ENCODE data around the gene SKI. TPM values are rescaled to one million over a fixed set of nuclear protein-coding genes. Genes with fewer than 3 reads are reported as not detected.

Gene SKI
- total and polyA plus RNA-seq, 2 of the 4 experiments (the other 2 are of a cell fraction): 2.3 to 20.1 TPM

- Histone ChIP-seq H3K9me3 (ENCODE audit: control insufficient read depth, insufficient read depth, low read length) (no peaks in the 10 kb centered on the region), H3K9me1 (ENCODE audit: insufficient read depth, low read length) (peaks cover 34% of the 10 kb centered on the region), H3K14ac (replicated peaks; ENCODE audit: low read depth, low read length) (peak overlapping the region; percentile 53), H3K27ac (ENCODE audit: insufficient read depth, low read length) (peak overlapping the region; percentile 95), H4K91ac (ENCODE audit: insufficient read depth, low read depth, low read length) (peak overlapping the region; percentile 84), H4K8ac (ENCODE audit: low read depth in 2 of 2, low read length in 2 of 2) (peak overlapping the region in 1 of 2 experiments; percentile 69; a peak in 2 of 4 replicates), H3K27me3 (ENCODE audit: control insufficient read depth, insufficient read depth, low read length) (no peaks in the 10 kb centered on the region), H3K18ac (ENCODE audit: low read depth, low read length) (peak overlapping the region; percentile 21; the same call in 1 of the 2 replicates), H2BK15ac (ENCODE audit: low read depth, low read length) (no peak overlapping the region), H3K23ac (ENCODE audit: low read depth, low read length) (peak overlapping the region; percentile 76), H3K4ac (ENCODE audit: low read depth, low read length) (peak overlapping the region; percentile 72), H3K56ac (ENCODE audit: extremely low read depth, insufficient read depth, low read length) (no peak overlapping the region), H2BK120ac (ENCODE audit: low read depth, low read length) (peak overlapping the region; percentile 76; the same call in 1 of the 2 replicates), H4K5ac (ENCODE audit: low read depth, low read length) (peak overlapping the region; percentile 26; the same call in 1 of the 2 replicates), H3K79me1 (ENCODE audit: low read depth in 1 of 2, low read length in 2 of 2) (peaks cover 13 to 67% of the 10 kb centered on the region in 2 experiments), H2AK5ac (ENCODE audit: low read depth, low read length) (peak overlapping the region; percentile 95), H3K4me1 (ENCODE audit: control insufficient read depth, insufficient read depth, low read length) (peaks cover 58% of the 10 kb centered on the region), H2BK5ac (ENCODE audit: low read depth, low read length, poor library complexity, severe bottlenecking) (peak overlapping the region; percentile 22), H2BK20ac (ENCODE audit: low read depth, low read length) (no peak overlapping the region), H3K4me3 (ENCODE audit: insufficient read depth, low read depth, low read length) (no peak overlapping the region), H4K20me1 (ENCODE audit: insufficient read depth, low read length) (peaks cover 58% of the 10 kb centered on the region), H2AK9ac (replicated peaks; ENCODE audit: low read depth, low read length, poor library complexity) (peak overlapping the region; percentile 97), H2AFZ (replicated peaks; ENCODE audit: low read length, poor library complexity) (peak overlapping the region; percentile 63), H3K36me3 (ENCODE audit: control insufficient read depth, insufficient read depth, low read length) (peaks cover 6% of the 10 kb centered on the region), H3K9ac (ENCODE audit: low read depth, low read length) (peak overlapping the region; percentile 30; the same call in 1 of the 2 replicates), H3K4me2 (ENCODE audit: low read depth, low read length) (no peak overlapping the region)
- ChIA-PET CTCF (no interaction called here), POLR2A (ENCODE audit: unreplicated experiment) (interaction anchor here (1.2 kb wide), 1 partner anchor 12 kb away, joined by 3 read pairs; no protein-coding TSS in a partner anchor)
- no peak for ATAC-seq (ENCODE audit: low read depth)
- in situ Hi-C loops (cut with MboI; ENCODE audit: low sequenced_read_pairs): no loop called here
- dilution Hi-C loops (cut with HindIII; ENCODE audit: low sequenced_read_pairs, unreplicated experiment): no loop called here
- intact Hi-C loops (cut with micrococcal nuclease): loop anchor here (5.0 kb wide), 1 partner anchor 46 kb away; no protein-coding TSS in a partner anchor
- no peak for DNase-seq
- 95% methylated on average over 15 of the region's 25 CpGs; no CpG with 5 or more reads in 1 of the 2 experiments for WGBS, 2 experiments (ENCODE audit: extremely low coverage in 2 of 2, insufficient read length in 1 of 2)
- TF ChIP-seq CTCF (conservative IDR thresholded peaks at IDR 0.05; ENCODE audit: low read depth, low read length) (no peak), NFE2L2 (IDR thresholded peaks at IDR 0.05; ENCODE audit: low read depth, low read length) (no peak), USF2 (IDR thresholded peaks at IDR 0.05; ENCODE audit: low read depth, low read length) (no peak), MAZ (IDR thresholded peaks at IDR 0.05; ENCODE audit: borderline replicate concordance, low read depth, low read length) (no peak), RFX5 (IDR thresholded peaks at IDR 0.05; ENCODE audit: low read depth, low read length) (no peak), CEBPB (IDR thresholded peaks at IDR 0.05; ENCODE audit: low read depth, low read length) (no peak), BHLHE40 (IDR thresholded peaks at IDR 0.05; ENCODE audit: low read depth, low read length) (no peak), ELK1 (IDR thresholded peaks at IDR 0.05; ENCODE audit: borderline replicate concordance, low read depth, low read length) (no peak), MAFK (IDR thresholded peaks at IDR 0.05; ENCODE audit: low read depth, low read length) (no peak), FOS (IDR thresholded peaks at IDR 0.05; ENCODE audit: low read depth, low read length) (no peak), CHD1 (IDR thresholded peaks at IDR 0.05; ENCODE audit: low read depth, low read length) (no peak), RAD21 (IDR thresholded peaks at IDR 0.05; ENCODE audit: low read length) (no peak), POLR2A (IDR thresholded peaks at IDR 0.05; ENCODE audit: low read depth, low read length) (no peak), MXI1 (IDR thresholded peaks at IDR 0.05; ENCODE audit: borderline replicate concordance, low read depth, low read length) (no peak)
- BruUV-seq (replicated peaks): no TSS peak
These were observed 49.8 kb downstream of the SKI start for GRCh38 chr1:2277741-2278488.
